Thyroid gland (tissue), 4 donors: ENCODE results near the gene KRT8. TPM values are rescaled to one million over a fixed set of nuclear protein-coding genes. Genes with fewer than 3 reads are reported as not detected.
A peak's percentile ranks its signal among the peaks of the same experiment; 100 is the strongest.

Source experiments
- DNase-seq, 2 donors: peaks; one replicate each; pipeline ENCODE4 v3.0.0-alpha.2; 2019
- H3K27ac ChIP-seq, 3 donors: fragments of 200-600 bp; sonication (generic); 1 replicate in 2 of 3; 2 replicates in 1 of 3; pipeline ENCODE4 v1.5.1; 2016 to 2019; ENCODE audit warnings: mild to moderate bottlenecking in 1 of 3, moderate library complexity in 1 of 3
- H3K27me3 ChIP-seq: fragments of 200-600 bp; sonication (generic); one replicate; pipeline ENCODE4 v1.5.1; 2019
- H3K36me3 ChIP-seq, 2 donors: fragments of 200-600 bp; sonication (generic); one replicate each; pipeline ENCODE4 v1.5.1; 2016 to 2019
- H3K4me1 ChIP-seq, 2 donors: fragments of 200-600 bp; sonication (generic); one replicate each; pipeline ENCODE4 v1.5.1; 2017 to 2019
- H3K4me3 ChIP-seq, 3 donors: fragments of 200-600 bp; sonication (generic); replicated peaks in 1 of 3; 1 replicate in 2 of 3; 2 replicates in 1 of 3; pipeline ENCODE4 v1.5.1; 2016; ENCODE audit warnings: mild to moderate bottlenecking in 1 of 3
- H3K9me3 ChIP-seq: fragments of 200-600 bp; sonication (generic); one replicate; pipeline ENCODE4 v1.5.1; 2017
- CTCF ChIP-seq, 6 experiments: fragments of 200-600 bp in 3 of 6; fragments of 450-650 bp in 3 of 6; sonication (generic) in 3 of 6; IDR thresholded peaks; one replicate each; pipeline ENCODE4 v1.5.1; 2016 to 2019; ENCODE audit warnings: antibody characterized with exemption in 6 of 6, mild to moderate bottlenecking in 2 of 6, inconsistent platforms in 1 of 6, moderate library complexity in 1 of 6
- POLR2A ChIP-seq, 2 donors: fragments of 450-650 bp; IDR thresholded peaks; one replicate each; pipeline ENCODE4 v1.6.1; 2017; ENCODE audit warnings: antibody characterized with exemption in 2 of 2, mild to moderate bottlenecking in 2 of 2, moderate library complexity in 1 of 2
- WGBS, 2 donors: methylation state at CpG; one replicate each; pipeline ENCODE4 v1.1.5; 2017; 5-methylcytosine and 5-hydroxymethylcytosine counted together
- intact Hi-C: fragments of 100-400 bp; cut with DNase I; formaldehyde crosslinking; loops from one replicate; pipeline ENCODE4 v1.15.1; 2023
- total RNA-seq, 4 donors: library from RNA; depleted of rRNA; stranded (reverse); fragments of >200 nt; gene quantifications; one replicate each; pipeline ENCODE4 v1.2.3, GENCODE V29; 2016

The KRT8 gene
- total RNA-seq, 4 donors from 2014 or later, result 364 to 1,037 (median 698) TPM

DNA sequence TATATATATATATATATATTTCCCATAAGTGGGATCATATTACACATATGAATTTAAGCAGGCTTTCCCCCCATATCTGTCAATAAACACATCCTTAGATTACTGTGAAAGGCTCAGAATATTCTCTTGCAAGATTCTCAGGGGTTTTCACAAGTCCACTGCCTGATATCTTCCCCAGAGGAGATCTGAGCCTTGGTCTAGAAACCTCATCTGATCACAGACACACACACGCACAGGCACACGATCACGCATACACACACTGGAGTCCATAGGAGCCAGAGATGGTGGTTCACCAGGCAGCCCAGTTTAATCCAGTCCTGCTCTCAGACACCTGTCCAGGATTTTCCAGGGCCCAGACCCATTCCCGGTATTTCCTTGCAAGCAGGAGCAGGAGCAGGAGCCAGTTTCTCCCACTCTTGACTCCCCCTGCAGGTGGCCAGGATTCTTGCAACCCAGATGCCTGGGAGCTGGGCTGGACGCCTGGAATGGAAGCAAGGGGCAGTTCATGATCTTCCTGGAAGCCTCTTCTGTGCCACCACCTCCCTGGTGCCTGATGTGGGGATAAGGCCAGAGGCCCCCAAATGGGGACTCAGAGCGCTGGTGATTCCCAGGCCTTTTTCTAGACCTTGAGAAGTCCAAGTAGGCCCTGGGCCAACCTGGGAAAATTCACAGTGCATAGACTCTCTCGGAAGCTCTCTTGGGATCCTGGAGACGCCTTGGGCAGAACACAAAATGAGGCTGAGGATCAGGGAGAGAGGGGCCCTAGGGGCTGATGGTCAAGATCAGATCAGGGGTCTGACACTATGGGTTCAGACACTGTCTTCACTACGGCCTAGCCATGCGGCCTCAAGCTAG is 39.6 kb downstream of the KRT8 start:
- H3K27me3 ChIP-seq, result no peaks in the 10 kb centered on the region
- no peak overlapping the region for H3K27ac ChIP-seq
- no peaks in the 10 kb centered on the region for H3K36me3 ChIP-seq
- peaks cover 0 to 13% of the 10 kb centered on the region in 2 donors for H3K4me1 ChIP-seq
- no peak overlapping the region for H3K4me3 ChIP-seq
- DNase-seq, result peak; percentile 70 to 82
- WGBS, 2 donors, result 50 to 72% methylated on average over 9 to 10 of the region's 10 CpGs
- intact Hi-C loops, result loop anchor here (5.0 kb wide), 1 partner anchor 283 kb away; no protein-coding TSS in a partner anchor
- TF ChIP-seq CTCF (IDR thresholded peaks at IDR 0.05) (peak; percentile 61 to 85 (median 80)), POLR2A (IDR thresholded peaks at IDR 0.05) (no peak)
- H3K9me3 ChIP-seq, result no peaks in the 10 kb centered on the region

GRCh38 chr12:52862023-52862422 is 42.9 kb downstream of the KRT8 start:
- no peaks in the 10 kb centered on the region for H3K4me1 ChIP-seq
- no peak overlapping the region for H3K4me3 ChIP-seq
- intact Hi-C loops, result no loop called here
- no peak for DNase-seq
- no peaks in the 10 kb centered on the region for H3K36me3 ChIP-seq
- H3K27ac ChIP-seq, result no peak overlapping the region
- WGBS, 2 donors, result 77 to 90% methylated on average over 2 of the region's 2 CpGs
- TF ChIP-seq POLR2A (IDR thresholded peaks at IDR 0.05), result no peak
- no peak for TF ChIP-seq CTCF (IDR thresholded peaks at IDR 0.05)
- H3K9me3 ChIP-seq, result no peaks in the 10 kb centered on the region
- H3K27me3 ChIP-seq, result no peaks in the 10 kb centered on the region

DNA sequence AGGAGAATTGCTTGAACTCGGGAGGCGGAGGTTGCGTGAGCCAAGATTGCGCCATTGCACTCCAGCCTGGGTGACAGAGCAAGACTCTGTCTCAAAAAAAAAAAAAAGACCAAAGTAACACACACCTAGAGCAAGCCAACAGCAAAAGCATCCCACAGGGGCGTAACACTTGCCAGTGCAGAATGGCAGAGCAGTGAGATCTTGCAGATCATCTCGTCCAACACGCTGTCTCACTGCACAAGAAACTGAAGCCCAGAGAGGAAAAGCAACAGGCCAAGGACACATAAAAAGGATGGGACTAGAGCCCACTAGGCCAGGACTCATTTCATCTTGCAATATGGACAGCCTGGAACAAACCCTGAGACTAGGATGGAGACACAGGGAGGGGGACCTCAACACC is 43.4 kb downstream of the KRT8 start:
- Histone ChIP-seq H3K36me3 (no peaks in the 10 kb centered on the region), H3K4me1 (no peaks in the 10 kb centered on the region), H3K9me3 (no peaks in the 10 kb centered on the region), H3K27me3 (no peaks in the 10 kb centered on the region), H3K27ac (no peak overlapping the region), H3K4me3 (no peak overlapping the region)
- DNase-seq, result no peak
- intact Hi-C loops, result no loop called here
- TF ChIP-seq POLR2A (IDR thresholded peaks at IDR 0.05) (no peak), CTCF (IDR thresholded peaks at IDR 0.05) (no peak)
- 97 to 99% methylated on average over 7 of the region's 7 CpGs for WGBS, 2 donors

DNA sequence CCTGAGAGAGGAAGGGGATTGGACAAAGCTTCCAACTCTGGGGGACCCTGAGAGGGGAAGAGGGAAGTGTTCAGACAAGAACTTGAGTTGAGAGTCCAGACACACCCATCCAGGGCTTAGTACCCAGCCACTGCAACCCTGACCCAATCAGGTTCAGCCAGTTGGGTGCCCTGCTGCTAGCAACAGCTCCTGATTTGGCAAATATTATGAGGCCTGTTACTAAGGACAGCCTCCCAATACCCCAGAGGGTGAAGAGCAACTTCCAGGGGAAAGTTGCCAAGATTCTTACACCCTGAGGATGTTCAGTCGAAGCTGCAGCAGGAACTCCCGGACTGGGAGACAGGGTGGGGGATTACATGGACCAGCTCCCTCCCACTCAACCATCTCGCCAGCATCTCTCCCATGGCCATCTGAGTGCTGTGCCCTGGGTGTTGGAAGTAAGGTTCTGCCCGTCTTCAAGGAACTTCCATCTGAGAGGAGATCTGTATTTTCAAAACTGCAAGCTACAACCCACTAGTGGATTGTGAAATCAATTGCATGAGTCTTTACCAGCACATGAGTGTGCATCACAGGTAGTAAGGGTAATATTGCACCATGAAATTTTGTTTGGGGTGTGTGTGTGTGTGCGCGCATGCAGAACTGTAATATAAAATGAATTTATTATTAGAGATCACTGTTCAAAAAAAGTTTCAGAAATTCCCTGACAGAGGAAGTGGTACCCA is 44.6 kb downstream of the KRT8 start:
- TF ChIP-seq CTCF (IDR thresholded peaks at IDR 0.05), result no peak
- TF ChIP-seq POLR2A (IDR thresholded peaks at IDR 0.05), result no peak
- no peaks in the 10 kb centered on the region for H3K9me3 ChIP-seq
- intact Hi-C loops, result no loop called here
- H3K4me3 ChIP-seq, result no peak overlapping the region
- 58 to 68% methylated on average over 6 of the region's 6 CpGs for WGBS, 2 donors
- H3K36me3 ChIP-seq, result no peaks in the 10 kb centered on the region
- no peaks in the 10 kb centered on the region for H3K4me1 ChIP-seq
- no peak overlapping the region for H3K27ac ChIP-seq
- no peaks in the 10 kb centered on the region for H3K27me3 ChIP-seq
- peak; percentile 12 to 25 for DNase-seq

DNA sequence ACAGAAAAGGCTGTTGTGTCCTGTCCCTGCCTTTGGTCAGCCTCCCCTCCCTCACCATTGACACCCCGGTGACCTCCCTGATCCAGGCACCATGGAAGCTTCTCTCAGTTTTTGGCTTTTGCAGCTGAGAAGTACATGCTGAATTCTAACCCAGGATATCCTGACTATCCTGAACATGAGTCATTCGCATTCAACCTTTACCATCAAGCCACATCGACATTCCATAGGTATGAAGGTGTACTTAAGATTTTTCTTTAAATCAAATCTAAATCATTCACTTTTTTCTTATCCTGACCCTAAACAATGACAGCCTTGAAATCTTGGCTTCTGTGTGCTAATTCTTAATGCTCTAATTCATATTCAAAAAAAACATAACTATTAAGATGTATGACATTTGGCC is 47.4 kb downstream of the KRT8 start:
- intact Hi-C loops, result no loop called here
- TF ChIP-seq POLR2A (IDR thresholded peaks at IDR 0.05), result no peak
- TF ChIP-seq CTCF (IDR thresholded peaks at IDR 0.05), result no peak
- no peak overlapping the region for H3K27ac ChIP-seq
- no peak overlapping the region for H3K4me3 ChIP-seq
- no peak for DNase-seq
- no peaks in the 10 kb centered on the region for H3K27me3 ChIP-seq
- no peaks in the 10 kb centered on the region for H3K36me3 ChIP-seq
- no peaks in the 10 kb centered on the region for H3K9me3 ChIP-seq
- H3K4me1 ChIP-seq, result no peaks in the 10 kb centered on the region
- WGBS, 2 donors, result 94 to 96% methylated on average over 3 of the region's 3 CpGs
